Activated CD4-positive, alpha-beta T cell treated with anti-CD3 and anti-CD28 coated beads for 4 hours (primary cell): ENCODE results near the gene FIBIN.
"Not testable (repeated sequence)": the region's sequence is repeated elsewhere in the genome, so short reads cannot be mapped to it uniquely, and the experiment has no call there.

Source experiments
- DNase-seq, 2 donors: peaks; one replicate each; pipeline ENCODE4 v3.0.0-alpha.2; 2020

Gene FIBIN

DNA sequence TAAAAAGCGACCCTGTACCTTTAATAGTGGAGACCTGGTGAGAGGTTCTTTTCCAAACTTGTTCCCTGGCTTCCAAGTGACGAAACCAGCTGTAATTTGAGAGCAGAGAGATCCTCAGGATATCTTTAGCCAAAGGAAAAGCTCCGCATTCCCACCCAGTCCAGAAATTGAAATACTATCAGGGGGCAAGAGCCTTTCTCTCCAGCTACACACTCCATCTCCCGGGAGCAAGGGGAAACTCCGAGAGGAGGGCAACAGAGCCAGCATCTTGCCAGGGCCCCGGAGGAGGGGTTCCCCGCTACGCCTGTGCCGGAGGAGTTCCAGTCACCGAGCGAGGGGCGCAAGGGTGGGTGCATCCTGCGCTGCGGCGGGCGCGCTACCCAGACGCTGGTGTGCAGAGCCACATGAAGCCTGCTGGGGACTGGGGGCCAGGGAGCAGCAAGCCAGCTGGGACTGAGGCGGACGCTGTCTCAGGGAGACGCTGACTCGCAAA, at the start of gene FIBIN:
Gene FIBIN, plus strand, starts transcription at position 148 of the 493 bp plus-strand sequence. CDS start 415 bp downstream, outside the sequence.
- DNase-seq = no peak

DNA sequence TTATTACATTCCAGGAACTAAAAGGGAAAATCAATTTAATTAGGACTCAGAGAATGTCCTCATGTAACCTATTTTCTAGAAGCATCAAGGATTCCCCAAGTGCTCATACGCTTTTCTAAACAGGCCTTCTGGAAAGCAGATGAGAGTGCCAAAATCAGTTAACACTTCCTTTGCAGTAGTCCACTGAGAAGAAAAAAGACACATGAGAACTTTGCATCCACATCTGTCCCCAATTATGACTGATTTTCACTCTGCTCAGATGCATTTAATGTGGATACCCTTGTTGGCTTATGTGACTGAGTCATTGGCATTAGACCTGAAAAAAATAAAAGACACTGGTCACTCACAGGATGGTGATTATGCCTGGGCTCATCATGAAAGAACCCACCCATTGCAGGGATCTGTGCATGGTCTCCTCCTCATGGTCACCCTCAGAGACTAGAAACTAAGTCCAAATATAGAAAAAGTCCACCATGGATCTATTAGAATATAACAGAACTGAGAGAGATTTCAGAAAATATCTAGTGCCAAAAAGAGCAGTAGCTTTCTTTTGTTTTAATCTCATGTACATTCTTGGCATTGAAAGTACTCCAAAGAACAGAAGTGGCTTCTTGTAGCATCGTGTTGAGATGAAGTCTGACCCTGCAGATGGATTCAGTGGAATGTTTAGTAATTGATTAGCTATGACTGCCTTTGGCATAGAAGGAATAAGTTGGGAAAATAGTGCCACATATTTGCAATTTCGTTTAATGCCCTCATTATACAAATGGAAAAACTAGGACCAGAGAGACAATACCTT, 48.8 kb upstream of the FIBIN start:
- no peak for DNase-seq

DNA sequence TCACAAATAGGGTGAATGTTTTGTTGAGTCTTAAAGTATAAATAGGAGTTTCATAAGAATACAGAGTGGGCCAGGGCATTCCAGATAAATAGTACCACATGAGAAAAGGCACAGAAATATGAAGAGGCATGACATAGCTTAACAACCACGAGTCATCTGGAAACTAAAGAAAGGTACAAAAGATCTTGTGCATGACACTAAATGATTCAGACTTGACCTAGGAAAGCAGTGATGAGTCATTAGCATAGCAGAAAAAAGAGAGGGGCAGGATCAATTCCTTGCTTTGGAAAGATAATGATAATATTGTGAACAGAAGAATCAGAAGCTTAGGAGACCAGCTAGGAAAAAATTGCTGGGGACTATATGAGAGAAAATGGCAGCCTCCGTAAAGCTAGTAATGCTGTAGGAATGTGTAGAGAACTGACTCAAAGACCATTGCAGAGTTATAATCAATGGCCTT, 47.6 kb upstream of the FIBIN start:
- DNase-seq = no peak

DNA sequence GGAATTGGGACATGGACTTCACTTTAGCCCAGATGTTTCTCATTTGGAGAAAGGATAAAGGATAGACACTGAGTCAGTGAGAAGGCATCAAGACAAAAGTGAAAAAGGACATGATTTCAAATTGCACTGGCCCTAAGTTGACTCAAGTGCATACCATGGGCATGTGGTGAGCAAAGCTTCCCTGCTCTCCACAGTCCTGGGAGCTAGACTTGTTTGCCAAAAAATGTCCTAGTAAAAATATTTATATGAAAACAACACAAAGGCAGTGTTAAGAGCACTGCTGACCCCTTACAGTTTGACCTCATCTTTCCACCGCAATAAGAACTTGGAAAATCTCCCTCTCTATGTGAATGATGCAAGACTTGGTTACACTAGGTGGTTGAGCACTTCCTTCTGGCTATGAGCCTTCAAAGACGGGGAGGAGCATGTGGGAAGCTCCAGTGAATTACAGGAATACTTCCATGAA, 46.5 kb upstream of the FIBIN start:
- DNase-seq = no peak

DNA sequence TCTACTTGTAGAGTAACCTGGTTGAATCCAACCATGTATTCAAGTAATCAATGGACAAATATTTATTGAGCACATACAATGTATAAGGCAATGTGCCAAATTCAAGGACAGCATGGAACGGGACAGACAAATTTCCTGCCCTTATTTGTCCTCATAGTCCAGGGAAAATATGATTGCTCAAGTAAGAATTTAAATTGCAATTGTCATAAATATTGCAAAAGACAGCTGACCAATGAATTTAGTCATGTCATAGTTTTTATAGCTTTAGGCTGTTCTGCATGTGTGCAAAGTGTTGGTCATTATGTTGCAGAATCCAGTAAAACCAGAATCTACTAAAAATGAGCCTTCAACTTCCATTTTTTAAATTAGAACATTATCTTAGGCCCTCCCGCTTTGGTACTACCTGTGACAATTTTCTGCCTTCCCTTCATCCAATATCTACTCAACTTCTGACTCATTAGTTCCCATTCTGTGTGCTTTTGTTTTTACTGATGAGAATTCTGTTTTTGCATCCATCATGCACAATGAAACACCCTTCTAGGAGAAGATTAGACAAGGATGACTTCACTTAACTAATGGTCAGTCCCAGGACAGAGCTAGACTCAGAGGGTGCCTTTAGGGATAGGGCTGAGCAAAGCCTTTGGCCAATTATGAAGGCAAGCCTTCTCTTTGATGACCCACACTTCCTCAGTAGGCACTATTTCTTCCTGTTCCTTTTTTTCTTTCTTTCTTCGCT, 45.8 kb upstream of the FIBIN start:
- DNase-seq = no peak

DNA sequence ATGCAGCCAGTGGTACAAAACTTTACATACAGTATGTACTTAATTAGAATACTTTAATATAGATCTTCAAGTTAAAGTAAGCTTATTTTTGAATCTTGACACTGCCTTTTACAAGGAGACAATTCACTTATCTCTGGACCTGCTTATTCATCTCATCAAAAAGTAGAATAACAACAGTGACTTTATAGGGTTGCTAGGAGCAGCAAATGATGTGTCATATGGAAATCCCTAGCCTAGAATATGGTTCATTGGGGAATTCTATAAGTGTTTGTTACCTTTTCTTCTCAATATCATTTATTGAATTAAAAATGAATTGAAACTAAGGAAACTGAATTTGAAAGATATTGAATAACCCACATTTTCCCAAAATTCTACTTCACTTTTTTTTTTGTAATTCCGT, 45.0 kb upstream of the FIBIN start:
- DNase-seq = no peak

DNA sequence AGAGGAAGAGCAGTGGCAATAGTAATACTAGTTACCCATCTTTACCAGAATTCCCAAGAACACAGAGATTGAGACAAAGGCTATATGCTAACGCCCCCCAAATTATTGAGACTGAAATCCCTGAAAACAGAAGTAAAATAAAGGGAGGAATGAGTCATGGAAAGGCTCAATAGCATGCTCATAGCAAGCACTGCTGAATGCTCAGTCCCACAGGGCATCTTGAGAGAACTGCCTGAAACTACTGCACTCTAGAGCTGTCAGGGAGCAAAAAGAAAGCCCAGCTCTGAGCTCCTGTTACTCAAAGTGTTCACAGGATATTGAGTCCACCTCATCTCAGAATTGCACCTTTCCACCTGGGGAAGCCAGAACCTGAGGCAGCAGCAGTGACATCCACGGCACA, 44.1 kb upstream of the FIBIN start:
- DNase-seq = no peak

DNA sequence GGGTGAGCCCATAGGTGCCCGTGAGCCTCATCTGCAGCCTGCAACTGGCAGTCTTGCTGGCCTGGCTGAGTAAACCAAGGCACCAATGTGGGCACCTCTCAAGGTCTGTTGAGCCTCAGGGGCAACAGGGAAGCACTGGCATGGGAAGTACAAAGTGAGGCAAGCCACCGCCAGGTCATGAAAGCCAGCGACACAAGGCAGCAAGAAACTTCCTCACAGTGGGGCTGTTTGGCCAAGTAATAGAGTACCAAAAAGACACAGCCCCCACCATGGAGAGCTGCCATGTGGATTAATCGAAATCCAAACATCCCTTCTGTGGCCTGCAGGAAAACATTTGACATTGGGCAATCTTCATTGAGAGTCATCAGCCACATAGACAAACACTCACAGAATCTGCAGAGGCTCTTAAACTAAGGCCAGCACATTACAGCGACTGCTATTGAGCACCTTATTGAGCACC, 43.6 kb upstream of the FIBIN start:
- no peak for DNase-seq

DNA sequence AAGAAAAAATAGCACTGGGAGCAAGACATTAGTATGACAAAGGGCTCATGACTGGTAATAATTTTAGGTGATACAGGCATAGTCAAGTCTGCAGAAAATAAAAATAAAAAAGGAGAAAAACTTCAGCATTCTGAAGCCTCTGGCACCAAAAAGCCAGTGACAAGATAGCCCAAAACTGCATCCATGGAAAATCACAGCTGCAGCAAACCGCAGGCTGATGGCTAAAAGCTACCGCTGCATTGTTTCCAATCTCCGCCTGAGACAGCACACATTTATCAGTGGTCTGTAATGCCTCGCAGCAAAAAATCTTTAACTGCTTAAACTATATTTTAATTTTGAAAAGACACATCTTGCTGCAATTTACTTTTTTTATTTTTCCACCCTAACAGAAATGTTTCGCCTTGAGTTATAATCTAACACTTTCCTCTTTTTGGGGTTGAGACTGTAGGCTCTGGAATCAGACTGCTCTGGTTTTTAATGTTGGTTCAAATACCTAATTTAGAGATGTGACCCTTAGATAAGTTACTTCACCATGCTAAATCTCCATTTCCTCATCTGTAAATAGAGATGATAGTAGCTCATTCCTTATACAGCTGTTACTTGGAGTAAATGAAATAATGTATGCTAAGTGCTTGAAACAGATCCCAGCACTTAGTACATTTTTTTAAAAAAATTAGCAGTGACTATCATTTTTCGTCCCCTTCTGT, 42.0 kb upstream of the FIBIN start:
- DNase-seq = no peak

DNA sequence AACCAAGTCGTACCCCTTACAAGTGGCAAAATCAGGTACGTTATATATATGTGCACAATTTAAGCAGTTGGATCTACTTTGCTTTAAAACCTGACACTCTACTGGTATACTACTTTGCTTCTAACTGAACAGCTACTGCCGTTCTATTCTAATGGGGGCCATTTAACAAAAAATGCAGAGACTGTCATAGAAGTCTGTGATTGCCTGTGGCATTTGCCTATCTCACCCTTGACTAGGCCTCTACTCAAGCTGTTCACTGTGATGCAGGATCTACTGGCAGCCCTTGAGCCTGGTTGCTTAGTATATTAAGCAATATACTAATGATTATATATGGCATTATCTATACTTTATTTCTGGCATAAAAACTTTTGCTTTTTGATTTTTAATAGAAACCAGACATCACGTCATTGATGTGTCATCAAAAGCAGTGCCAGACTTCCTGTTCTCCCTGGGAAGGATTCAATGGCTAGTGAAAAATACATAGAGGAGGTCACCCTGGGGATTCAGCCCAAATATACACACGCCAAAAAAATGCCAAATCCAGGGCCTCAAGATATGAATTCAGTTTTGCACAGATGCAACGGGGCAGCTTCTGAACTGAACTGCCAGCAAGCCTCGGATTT, 40.0 kb upstream of the FIBIN start:
- DNase-seq = no peak

DNA sequence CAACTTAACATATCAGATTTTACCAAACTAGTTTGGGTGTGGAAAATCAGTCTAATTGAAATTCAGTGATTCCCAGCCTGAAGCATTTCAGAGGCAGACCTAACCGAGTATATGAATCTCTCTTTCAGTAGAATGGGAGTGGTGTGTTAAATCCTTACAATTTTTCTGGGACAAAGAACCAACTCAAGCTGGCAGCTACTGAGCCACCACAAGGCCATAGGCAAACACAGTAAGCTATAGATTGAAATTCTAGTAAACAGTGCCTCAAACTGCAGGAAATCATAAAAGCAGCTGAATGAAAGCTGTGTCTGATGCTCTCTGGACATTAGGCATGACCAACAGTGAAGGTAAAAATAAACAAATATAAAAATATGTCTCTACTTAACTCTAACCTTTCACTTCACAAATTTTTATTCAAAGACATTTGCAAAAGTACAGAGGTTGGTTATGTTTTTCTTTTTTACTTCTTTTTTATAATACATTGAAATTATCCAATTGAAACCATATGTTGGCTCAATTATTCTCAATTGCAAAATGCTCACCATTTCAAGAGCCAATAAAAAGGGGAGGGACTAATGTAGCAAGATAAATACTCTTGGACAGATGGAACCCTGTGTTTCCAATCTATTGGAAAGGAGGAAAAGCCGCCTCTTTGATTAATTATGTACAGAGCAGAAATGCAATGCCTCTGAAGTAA, 35.8 kb upstream of the FIBIN start:
- no peak for DNase-seq

DNA sequence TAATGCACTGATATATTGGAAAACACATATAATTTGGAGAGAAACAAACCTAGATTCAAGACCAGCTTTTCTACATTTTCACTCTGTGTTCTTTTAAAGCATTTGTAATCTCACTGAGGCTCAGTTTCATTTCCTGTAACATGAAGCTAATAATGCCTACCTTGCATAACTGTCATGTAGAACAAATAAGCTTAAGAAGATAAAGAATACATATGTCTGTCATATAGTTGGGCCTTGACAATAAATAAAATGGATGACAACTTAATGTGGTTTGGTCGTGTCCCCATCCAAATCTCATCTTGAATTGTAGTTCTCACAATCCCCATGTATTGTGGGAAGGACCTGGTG, 35.2 kb upstream of the FIBIN start:
- DNase-seq = no peak

DNA sequence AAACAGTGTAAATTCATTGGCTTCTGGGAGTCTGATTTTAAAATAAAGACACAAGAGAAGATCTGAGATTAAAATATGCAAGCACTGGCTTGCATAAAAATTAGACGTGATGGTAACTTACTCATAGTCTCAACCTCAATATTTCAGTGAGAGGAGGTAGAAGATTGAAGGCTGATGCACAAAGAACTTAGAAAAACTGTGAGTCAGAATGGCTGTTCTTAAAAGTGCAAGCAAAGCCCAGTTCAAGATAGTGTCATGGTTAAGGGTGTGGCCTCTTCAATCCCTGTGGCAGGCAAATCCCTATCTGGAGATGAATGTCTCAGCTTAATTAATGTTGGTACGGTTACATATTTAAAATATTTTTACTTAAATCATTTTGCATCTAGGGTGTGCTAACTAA, 33.6 kb upstream of the FIBIN start:
- no peak for DNase-seq

DNA sequence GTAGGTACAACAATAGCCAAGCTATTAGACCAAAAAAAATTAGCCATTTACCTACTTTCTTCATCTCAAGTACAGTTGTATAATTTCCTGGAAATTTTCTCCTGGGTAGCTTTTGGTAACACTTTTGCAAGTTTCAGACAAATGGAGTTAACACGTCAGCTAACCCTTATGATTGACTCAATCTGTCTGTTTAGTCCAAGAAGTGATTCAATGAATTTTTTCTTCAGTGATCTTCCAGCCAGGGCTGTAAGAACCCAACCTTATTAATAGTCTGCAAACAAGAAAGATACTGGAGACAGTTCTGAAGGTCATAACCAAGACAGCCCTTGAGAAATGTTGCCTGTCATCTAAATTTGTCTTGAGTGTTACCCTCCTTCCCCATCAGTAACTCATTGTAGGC, 30.1 kb upstream of the FIBIN start:
- no peak for DNase-seq

DNA sequence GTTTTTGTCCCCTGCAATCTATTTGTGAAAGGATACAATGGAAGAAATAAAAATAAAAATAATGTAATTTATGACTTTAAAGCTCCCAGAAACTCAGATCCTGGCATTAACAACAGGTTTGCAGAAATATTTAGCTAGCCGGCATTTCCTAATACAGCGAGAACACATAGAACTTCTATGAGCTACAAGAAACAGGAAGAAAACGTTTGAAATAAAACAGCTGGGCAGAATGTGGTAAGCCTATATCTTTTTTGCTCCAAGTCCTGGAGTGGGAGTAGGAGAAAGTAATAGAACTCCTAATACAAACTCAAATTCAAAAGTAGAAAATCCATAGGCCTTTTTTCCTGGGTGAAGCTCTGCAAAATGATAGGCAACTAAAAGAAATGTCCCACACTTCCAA, 29.6 kb upstream of the FIBIN start:
- no peak for DNase-seq

DNA sequence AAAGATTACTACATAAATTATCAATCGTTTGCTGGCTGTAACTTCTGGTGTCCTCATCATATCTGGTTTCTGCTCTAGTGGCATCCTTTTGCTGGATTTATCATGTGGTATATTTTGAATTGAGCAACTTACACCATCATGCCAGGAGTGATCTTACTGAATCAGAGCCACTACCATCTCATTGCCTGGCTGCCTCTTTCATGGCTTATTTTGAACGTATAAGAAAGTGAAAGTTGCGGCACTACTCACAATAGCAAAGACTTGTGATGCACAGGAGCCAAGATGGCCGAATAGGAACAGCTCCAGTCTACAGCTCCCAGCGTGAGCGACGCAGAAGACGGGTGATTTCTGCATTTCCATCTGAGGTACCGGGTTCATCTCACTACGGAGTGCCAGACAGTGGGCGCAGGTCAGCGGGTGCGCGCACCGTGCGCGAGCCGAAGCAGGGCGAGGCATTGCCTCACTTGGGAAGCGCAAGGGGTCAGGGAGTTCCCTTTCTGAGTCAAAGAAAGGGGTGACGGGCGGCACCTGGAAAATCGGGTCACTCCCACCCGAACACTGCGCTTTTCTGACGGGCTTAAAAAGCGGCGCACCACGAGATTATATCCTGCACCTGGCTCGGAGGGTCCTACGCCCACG, 28.9 kb upstream of the FIBIN start:
- DNase-seq = not testable (repeated sequence)

DNA sequence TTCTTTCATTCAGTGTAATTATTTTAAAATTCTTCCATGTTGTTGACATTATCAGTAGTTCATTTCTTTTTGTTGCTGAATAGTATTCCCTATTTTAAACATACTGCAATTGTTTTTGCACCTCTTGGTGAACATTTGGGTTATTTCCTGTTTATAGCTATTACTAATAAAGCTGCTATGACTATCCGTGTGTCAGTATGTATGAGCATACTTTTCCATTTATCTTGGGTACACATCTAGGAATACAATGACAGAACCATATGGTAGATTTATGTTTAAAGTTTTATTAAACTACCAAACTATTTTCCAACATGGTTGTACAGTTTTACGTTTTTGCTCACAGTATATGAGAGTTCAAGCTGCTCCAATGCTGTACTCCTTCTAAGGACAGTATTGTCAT, 22.0 kb upstream of the FIBIN start:
- no peak for DNase-seq

DNA sequence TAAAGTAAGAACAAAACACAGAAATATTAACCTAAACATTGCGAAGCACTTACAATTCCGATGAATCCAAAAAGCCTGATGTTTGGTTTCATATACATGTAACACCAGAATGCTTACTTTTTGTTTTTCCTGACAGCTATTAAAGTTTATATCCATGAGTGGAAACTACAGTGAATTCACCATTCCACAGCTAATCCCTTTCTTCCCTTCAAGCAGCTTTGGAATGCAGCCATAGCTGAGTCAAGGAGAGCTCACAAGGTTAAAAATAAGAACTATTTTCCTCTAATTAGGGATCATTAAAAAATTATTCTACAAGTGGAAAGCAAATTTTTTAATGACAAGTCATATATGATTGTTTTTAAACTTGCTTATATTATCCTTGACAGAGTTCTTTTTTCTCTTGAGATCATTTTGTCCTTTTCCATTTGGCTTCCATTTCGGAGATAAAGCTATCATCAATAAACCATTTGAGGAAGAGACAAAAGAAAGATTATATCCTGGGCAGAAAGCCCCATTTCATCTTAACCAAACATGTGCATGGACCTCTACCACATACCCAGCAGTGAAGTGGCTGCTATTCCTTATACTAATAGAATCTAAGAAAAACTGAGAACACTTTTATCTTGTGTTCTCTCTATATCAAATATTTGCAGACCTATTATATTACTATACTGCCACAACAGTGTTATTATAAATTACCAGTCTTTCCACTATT, 19.7 kb upstream of the FIBIN start:
- no peak for DNase-seq

DNA sequence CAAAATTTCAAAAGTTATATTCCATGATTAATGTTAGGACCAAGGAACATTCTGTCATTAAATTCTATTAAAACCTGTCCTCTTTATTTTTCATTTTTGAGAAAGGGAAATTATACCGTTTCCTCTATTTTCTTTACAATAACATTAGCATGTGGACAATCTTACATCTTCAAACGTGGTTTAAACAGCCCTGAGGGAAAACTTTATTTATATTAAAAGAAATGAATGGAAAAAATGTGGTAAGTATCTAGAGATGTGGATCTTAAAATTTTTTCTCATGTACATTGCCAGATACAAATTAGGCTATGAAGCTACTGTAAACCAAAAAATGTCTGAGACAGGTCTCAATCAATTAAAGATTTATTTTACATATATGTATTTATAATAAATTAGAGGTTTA, 18.9 kb upstream of the FIBIN start:
- no peak for DNase-seq

DNA sequence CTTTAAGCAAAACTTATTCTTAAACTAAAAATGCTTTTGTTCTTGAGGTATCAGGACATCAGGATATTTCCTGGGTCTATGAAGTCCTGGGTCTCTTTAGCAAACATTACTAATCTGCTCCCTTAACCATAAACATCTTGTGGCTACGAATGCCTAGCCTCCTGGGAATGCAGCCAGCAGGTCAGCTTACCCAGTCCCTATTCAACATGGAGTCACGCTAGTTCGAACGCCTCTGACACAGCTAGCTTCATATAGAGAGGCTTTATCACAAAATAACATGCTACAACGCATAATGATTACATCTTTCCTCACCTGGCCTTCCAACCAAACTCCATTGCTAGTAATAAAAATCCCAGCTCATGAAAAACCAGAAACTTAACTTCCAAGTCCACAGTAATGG, 17.5 kb upstream of the FIBIN start:
- DNase-seq = no peak

DNA sequence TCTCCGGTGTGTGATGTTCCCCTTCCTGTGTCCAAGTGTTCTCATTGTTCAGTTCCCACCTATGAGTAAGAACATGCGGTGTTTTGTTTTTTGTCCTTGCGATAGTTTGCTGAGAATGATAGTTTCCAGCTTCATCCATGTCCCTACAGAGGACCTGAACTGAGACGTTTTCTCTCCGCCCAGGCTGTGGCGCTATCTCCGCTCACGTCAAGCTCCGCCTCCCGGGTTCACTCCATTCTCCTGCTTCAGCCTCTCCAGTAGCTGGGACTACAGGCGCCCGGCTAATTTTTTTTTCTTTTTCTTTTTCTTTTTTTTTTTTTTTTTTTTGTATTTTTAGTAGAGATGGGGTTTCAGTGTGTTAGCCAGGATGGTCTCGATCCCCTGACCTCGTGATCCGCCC, 16.7 kb upstream of the FIBIN start:
- not testable (repeated sequence) for DNase-seq
